Transverse colon (tissue), 4 donors: ENCODE results near the gene FSCN2. TPM values are rescaled to one million over a fixed set of nuclear protein-coding genes. Genes with fewer than 3 reads are reported as not detected.

ENCODE experiments used
- DNase-seq: peaks from one replicate; pipeline ENCODE4 v3.0.0-alpha.2; 2019
- H3K27ac ChIP-seq, 4 donors: fragments of 200-600 bp; sonication (generic); 2 replicates each; pipeline ENCODE4 v1.5.1; 2016 to 2018; ENCODE audit warnings: inconsistent platforms in 4 of 4
- H3K27me3 ChIP-seq: fragments of 200-600 bp; sonication (generic); 2 replicates; pipeline ENCODE4 v1.5.1; 2017; ENCODE audit warnings: inconsistent platforms
- H3K36me3 ChIP-seq, 4 donors: fragments of 200-600 bp; sonication (generic); 2 replicates each; pipeline ENCODE4 v1.5.1; 2017 to 2019; ENCODE audit warnings: inconsistent platforms in 4 of 4
- H3K4me1 ChIP-seq, 4 donors: fragments of 200-600 bp; sonication (generic); 2 replicates each; pipeline ENCODE4 v1.5.1; 2017 to 2020; ENCODE audit warnings: inconsistent platforms in 4 of 4
- H3K4me3 ChIP-seq, 4 donors: fragments of 200-600 bp; sonication (generic); 1 replicate in 1 of 4; 2 replicates in 3 of 4; pipeline versions ENCODE4 v1.5.1 to v1.6.1; 2017 to 2019; ENCODE audit warnings: inconsistent platforms in 4 of 4
- H3K9me3 ChIP-seq, 2 donors: fragments of 200-600 bp; sonication (generic); 2 replicates each; pipeline ENCODE4 v1.5.1; 2017 to 2019; ENCODE audit warnings: inconsistent platforms in 2 of 2
- EP300 ChIP-seq: sonication (generic); formaldehyde crosslinking; IDR thresholded peaks from one replicate; pipeline ENCODE4 v1.6.1; 2017; ENCODE audit warnings: antibody characterized with exemption, low read depth
- POLR2A ChIP-seq: fragments of 450-650 bp; IDR thresholded peaks from one replicate; pipeline ENCODE4 v1.6.1; 2016; ENCODE audit warnings: antibody characterized with exemption, mild to moderate bottlenecking, moderate library complexity
- POLR2AphosphoS5 ChIP-seq, 3 donors: sonication (generic); formaldehyde crosslinking; IDR thresholded peaks; one replicate each; pipeline ENCODE4 v1.6.1; 2016; ENCODE audit warnings: antibody characterized with exemption in 3 of 3
- WGBS, 2 donors: methylation state at CpG; one replicate each; pipeline ENCODE4 v1.1.5; 2018; ENCODE audit warnings: low coverage in 1 of 2; 5-methylcytosine and 5-hydroxymethylcytosine counted together
- in situ Hi-C, 4 donors: fragments of 200-750 bp; cut with MboI; loops; one replicate each; pipeline versions ENCODE4 v1.15.0 to v1.15.1; 2017; ENCODE audit warnings: low sequenced_read_pairs in 3 of 4, low pct_ligation_motif_present in 1 of 4, low pct_unique_long_range_greater_than_20kb in 1 of 4
- intact Hi-C: fragments of 100-400 bp; cut with DNase I; formaldehyde crosslinking; loops from one replicate; pipeline ENCODE4 v1.15.1; 2023; ENCODE audit warnings: low total_unique reads
- total RNA-seq, 4 donors: library from RNA; depleted of rRNA; stranded (reverse); fragments of >200 nt; gene quantifications; one replicate each; pipeline ENCODE4 v1.1.0, GENCODE V29; 2016
- TF ChIP-seq, protein P1 (sequence below), 5 experiments: fragments of 200-600 bp in 3 of 5; fragments of 450-650 bp in 2 of 5; sonication (generic) in 3 of 5; IDR thresholded peaks; 1 replicate in 2 of 5; 2 replicates in 3 of 5; pipeline ENCODE4 v1.5.1; 2016 to 2017; ENCODE audit warnings: antibody characterized with exemption in 5 of 5, inconsistent platforms in 3 of 5, mild to moderate bottlenecking in 2 of 5, moderate library complexity in 1 of 5

Gene FSCN2
- total RNA-seq, 4 donors from 2014 or later = 2.3 to 36.4 (median 17.2) TPM

DNA sequence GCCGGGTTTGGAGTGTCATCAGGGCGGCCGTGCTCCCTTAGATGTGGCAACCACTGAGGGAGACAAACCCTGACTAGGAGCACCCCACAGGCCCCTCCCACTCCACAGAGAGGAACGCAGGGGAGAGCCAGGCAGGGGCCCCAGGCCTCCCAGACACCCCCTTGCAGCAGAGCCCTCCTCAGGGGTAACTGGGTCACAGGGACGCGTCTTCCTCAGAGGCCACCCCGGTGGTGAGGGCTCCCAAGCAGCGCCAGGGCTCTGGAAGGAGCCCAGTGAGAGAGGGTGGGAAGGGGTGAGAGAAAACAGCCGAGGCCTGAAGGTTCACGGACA, 11.4 kb downstream of the FSCN2 start:
- Histone ChIP-seq H3K4me3 (no peak overlapping the region), H3K27ac (no peak overlapping the region), H3K9me3 (no peaks in the 10 kb centered on the region), H3K36me3 (peaks cover 0 to 11% (median 0%) of the 10 kb centered on the region in 4 donors), H3K4me1 (peaks cover 7 to 17% (median 11%) of the 10 kb centered on the region in 4 donors), H3K27me3 (peaks cover 25% of the 10 kb centered on the region)
- 82% methylated on average over 9 of the region's 10 CpGs; no CpG with 5 or more reads in 1 of the 2 donors for WGBS, 2 donors
- TF ChIP-seq POLR2A = no peak
- no peak for TF ChIP-seq POLR2AphosphoS5 (IDR thresholded peaks at IDR 0.05)
- no peak for TF ChIP-seq EP300
- TF ChIP-seq, protein P1, sequence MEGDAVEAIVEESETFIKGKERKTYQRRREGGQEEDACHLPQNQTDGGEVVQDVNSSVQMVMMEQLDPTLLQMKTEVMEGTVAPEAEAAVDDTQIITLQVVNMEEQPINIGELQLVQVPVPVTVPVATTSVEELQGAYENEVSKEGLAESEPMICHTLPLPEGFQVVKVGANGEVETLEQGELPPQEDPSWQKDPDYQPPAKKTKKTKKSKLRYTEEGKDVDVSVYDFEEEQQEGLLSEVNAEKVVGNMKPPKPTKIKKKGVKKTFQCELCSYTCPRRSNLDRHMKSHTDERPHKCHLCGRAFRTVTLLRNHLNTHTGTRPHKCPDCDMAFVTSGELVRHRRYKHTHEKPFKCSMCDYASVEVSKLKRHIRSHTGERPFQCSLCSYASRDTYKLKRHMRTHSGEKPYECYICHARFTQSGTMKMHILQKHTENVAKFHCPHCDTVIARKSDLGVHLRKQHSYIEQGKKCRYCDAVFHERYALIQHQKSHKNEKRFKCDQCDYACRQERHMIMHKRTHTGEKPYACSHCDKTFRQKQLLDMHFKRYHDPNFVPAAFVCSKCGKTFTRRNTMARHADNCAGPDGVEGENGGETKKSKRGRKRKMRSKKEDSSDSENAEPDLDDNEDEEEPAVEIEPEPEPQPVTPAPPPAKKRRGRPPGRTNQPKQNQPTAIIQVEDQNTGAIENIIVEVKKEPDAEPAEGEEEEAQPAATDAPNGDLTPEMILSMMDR (IDR thresholded peaks at IDR 0.05) = no peak
- DNase-seq = no peak
- intact Hi-C loops (loop anchor here (10.0 kb wide), 1 partner anchor 285 kb away; no protein-coding TSS in a partner anchor), in situ Hi-C loops (no loop called here)

DNA sequence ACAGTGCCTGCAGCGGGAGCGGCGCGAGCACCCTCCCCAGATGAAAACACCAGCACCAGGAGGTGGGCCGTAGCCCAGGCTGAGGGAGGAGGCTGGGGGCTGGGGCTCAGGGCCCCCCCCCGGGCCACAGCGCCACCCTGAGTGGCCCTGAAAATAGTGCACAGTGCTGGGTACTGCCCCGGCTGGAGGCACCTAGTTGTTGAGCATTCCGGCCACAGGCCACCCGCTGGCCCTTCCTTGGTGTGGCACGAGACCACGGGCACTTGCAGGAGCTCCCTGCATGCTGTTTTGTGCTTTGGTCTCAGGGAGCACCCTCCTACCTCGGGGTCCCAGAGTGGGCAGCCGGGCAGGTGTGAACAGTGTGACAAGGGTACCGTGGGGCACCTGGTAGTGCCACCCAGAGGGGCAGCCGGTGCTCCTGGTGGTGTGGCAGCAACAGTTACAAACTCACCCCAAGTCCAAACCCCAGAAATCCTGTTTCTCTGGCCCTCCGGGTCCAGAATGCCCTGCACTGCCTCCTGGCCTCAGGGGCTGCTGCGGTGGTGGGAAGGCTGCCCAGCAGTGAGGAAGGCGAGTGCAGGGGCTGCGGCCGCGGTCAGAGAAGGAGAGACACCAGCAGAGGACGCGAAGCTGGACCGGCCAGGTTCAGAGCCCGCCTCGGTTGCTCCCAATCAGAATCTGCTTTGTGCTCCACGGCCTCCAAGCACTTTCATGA, 11.9 kb downstream of the FSCN2 start:
- 85 to 96% methylated on average over 4 to 28 of the region's 28 CpGs for WGBS, 2 donors
- H3K4me3 ChIP-seq = no peak overlapping the region
- in situ Hi-C loops = no loop called here
- H3K27ac ChIP-seq = no peak overlapping the region
- TF ChIP-seq POLR2AphosphoS5 (IDR thresholded peaks at IDR 0.05) (no peak), POLR2A (no peak), EP300 (no peak)
- TF ChIP-seq, protein P1 (IDR thresholded peaks at IDR 0.05) = no peak
- peaks cover 25% of the 10 kb centered on the region for H3K27me3 ChIP-seq
- intact Hi-C loops = loop anchor here (10.0 kb wide), 1 partner anchor 285 kb away; no protein-coding TSS in a partner anchor
- H3K9me3 ChIP-seq = no peaks in the 10 kb centered on the region
- H3K4me1 ChIP-seq = peaks cover 7 to 17% (median 11%) of the 10 kb centered on the region in 4 donors
- H3K36me3 ChIP-seq = peaks cover 0 to 17% (median under 1%) of the 10 kb centered on the region in 4 donors
- DNase-seq = no peak

DNA sequence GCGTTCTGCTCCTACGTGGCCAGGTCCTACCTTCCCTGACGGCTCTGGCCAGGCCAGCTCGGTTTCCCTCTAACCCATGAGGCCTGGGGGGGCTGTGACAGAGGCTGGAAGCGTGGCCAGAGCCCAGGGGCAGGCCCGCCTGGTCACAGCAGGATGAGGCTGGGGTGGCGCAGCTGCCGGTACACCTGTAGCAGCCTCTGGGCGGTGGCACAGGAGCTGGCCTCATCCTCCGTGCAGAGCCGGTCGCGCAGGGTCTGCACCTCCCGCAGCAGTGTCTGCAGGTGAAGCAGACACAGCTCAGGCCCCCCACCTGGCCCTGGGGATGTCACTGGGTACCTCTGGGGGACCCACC, 12.5 kb downstream of the FSCN2 start:
- intact Hi-C loops = no loop called here
- TF ChIP-seq POLR2A = no peak
- no peak for TF ChIP-seq EP300
- TF ChIP-seq, protein P1 (IDR thresholded peaks at IDR 0.05) = no peak
- TF ChIP-seq POLR2AphosphoS5 (IDR thresholded peaks at IDR 0.05) = no peak
- 95% methylated on average over 13 of the region's 14 CpGs; no CpG with 5 or more reads in 1 of the 2 donors for WGBS, 2 donors
- H3K9me3 ChIP-seq = no peaks in the 10 kb centered on the region
- peaks cover 7 to 17% (median 11%) of the 10 kb centered on the region in 4 donors for H3K4me1 ChIP-seq
- H3K27me3 ChIP-seq = peaks cover 25% of the 10 kb centered on the region
- in situ Hi-C loops = no loop called here
- no peak for DNase-seq
- no peak overlapping the region for H3K27ac ChIP-seq
- peaks cover 0 to 19% (median 3%) of the 10 kb centered on the region in 4 donors for H3K36me3 ChIP-seq
- no peak overlapping the region for H3K4me3 ChIP-seq

DNA sequence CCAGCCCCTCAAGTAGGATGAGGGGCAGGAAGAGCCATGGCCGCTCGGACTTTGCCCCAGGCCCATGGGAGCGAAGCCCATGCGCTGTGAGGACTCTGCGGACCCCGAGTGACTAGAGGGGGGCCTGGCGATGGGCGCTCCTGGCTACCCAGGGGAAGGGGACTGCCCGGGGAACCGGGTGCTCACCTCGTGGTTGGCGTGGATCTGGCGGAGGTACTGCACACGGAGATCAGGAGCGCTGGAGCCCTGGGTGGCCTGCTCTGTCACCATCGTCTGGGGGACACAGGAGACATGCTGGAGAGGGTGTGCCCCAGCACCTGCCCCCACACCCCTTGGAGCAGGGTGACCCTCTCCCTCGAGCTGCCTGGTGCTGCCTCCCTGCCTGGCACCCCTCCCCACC, 12.9 kb downstream of the FSCN2 start:
- H3K4me1 ChIP-seq = peaks cover 7 to 17% (median 11%) of the 10 kb centered on the region in 4 donors
- TF ChIP-seq POLR2A (no peak), EP300 (no peak), POLR2AphosphoS5 (IDR thresholded peaks at IDR 0.05) (no peak)
- TF ChIP-seq, protein P1 (IDR thresholded peaks at IDR 0.05) = no peak
- intact Hi-C loops = no loop called here
- 94% methylated on average over 13 of the region's 17 CpGs; no CpG with 5 or more reads in 1 of the 2 donors for WGBS, 2 donors
- peaks cover 0 to 23% (median 4%) of the 10 kb centered on the region in 4 donors for H3K36me3 ChIP-seq
- no peaks in the 10 kb centered on the region for H3K9me3 ChIP-seq
- H3K27me3 ChIP-seq = peaks cover 21% of the 10 kb centered on the region
- DNase-seq = no peak
- H3K4me3 ChIP-seq = no peak overlapping the region
- no peak overlapping the region for H3K27ac ChIP-seq
- in situ Hi-C loops = no loop called here
